Kidney (tissue), 14 donors: ENCODE data around the gene ESPNL. TPM values are rescaled to one million over a fixed set of nuclear protein-coding genes. Genes with fewer than 3 reads are reported as not detected.

Source experiments
- DNase-seq, 5 donors: peaks; one replicate each; pipeline ENCODE4 v3.0.0-alpha.2; 2013 to 2020
- FAIRE-seq: peaks from 2 replicates; lab custom pipeline; 2012; peaks lifted over from hg19 to GRCh38; lab: Jason Lieb, UNC
- H3K27ac ChIP-seq, 2 donors: one replicate each; pipeline ENCODE4 v1.7.0; 2013; ENCODE audit warnings: low read depth in 2 of 2, low read length in 2 of 2, inconsistent platforms in 1 of 2
- H3K27me3 ChIP-seq: one replicate; pipeline ENCODE4 v1.7.1; 2013; ENCODE audit warnings: low read length, inconsistent platforms; ENCODE audit not compliant: control insufficient read depth, insufficient read depth
- H3K36me3 ChIP-seq, 3 donors: one replicate each; pipeline versions ENCODE4 v1.7.0 to v1.7.1; 2013; ENCODE audit warnings: low read length in 3 of 3, control low read depth in 1 of 3, inconsistent platforms in 1 of 3; ENCODE audit not compliant: insufficient read depth in 3 of 3, control insufficient read depth in 2 of 3
- H3K4me1 ChIP-seq, 3 donors: one replicate each; pipeline versions ENCODE4 v1.7.0 to v1.7.1; 2013; ENCODE audit warnings: low read length in 3 of 3, inconsistent platforms in 1 of 3, low read depth in 1 of 3; ENCODE audit not compliant: control insufficient read depth in 2 of 3, insufficient read depth in 2 of 3
- H3K4me3 ChIP-seq, 3 donors: one replicate each; pipeline versions ENCODE4 v1.7.0 to v1.8.1; 2013; ENCODE audit warnings: low read length in 3 of 3, control low read depth in 1 of 3, inconsistent platforms in 1 of 3
- H3K9ac ChIP-seq, 3 donors: one replicate each; pipeline versions ENCODE4 v1.7.0 to v1.7.1; 2013; ENCODE audit warnings: low read length in 3 of 3, control low read depth in 1 of 3, inconsistent platforms in 1 of 3
- H3K9me3 ChIP-seq, 3 donors: one replicate each; pipeline versions ENCODE4 v1.7.0 to v1.7.1; 2013; ENCODE audit warnings: low read length in 3 of 3, control low read depth in 1 of 3, inconsistent platforms in 1 of 3; ENCODE audit not compliant: control insufficient read depth in 2 of 3, insufficient read depth in 1 of 3
- intact Hi-C: fragments of 100-400 bp; cut with DNase I; formaldehyde crosslinking; loops from one replicate; pipeline ENCODE4 v1.11.1; 2022
- polyA plus RNA-seq: library from polyadenylated mRNA; stranded (reverse); fragments of 350-450 nt; fragmentation: Illumina TruSeq; extraction: RNeasy Lipid Tissue Mini Kit (QIAGEN cat#74804); gene quantifications from one replicate; pipeline ENCODE4 v1.2.3, GENCODE V29; 2014; ENCODE audit warnings: low read depth, low replicate concordance; ENCODE audit not compliant: insufficient read depth
- total RNA-seq: library from RNA; stranded (reverse); fragmentation: NEBNext Ultra II Directional; extraction: Animal tissue kit (Norgen Biotek cat#: 25700); gene quantifications from one replicate; pipeline ENCODE4 v1.2.1, GENCODE V29; 2021
- TF ChIP-seq, protein P1 (sequence below): IDR thresholded peaks from 3 replicates; pipeline ENCODE4 v1.5.1; 2012; ENCODE audit warnings: mild to moderate bottlenecking, moderate library complexity, borderline replicate concordance; ENCODE audit not compliant: insufficient read depth; ENCODE audit errors: extremely low read depth
- donor health status: control.
- donor health status: control.
- donor health status: control.
- donor health status: control.
- donor health status: control.
- donor health status: DM: yes; HTN: yes; CAD: no.
- donor health status: Normal renal cell carcinoma (clear cell type).

The ESPNL gene
- total and polyA plus RNA-seq, 2 donors from 2014 or later = 0.28 to 2.7 TPM

DNA sequence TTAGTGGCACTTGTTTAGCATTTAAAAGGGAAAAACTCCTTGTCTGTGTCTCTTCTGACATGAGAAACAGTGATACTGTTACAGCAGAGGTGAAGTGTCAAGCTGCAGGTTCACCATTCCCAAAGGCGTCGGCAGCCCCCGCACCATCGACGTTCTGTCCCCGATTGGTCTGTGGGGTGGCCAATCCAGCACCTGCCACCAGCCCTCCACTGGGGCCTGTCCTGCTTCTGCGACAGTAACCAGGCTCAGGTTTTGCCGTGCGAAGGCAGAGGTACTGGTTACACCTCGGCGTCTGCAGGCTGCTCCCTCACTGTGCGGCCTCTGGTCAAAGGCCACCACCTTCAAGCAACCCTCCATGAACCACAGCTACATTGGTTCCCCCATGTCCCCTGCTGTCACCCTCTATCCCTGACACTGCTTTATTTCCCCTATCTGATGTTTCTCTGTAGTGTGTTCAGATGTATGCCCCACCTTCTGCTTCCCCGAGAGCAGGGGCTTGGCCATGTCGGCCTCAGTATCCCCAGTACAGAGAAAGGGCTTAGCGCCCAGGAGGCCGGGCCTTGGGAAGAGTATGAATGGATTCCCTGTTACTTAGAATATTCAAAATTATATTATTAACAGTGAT is 8.6 kb upstream of the ESPNL start:
- Histone ChIP-seq H3K9me3 (no peaks in the 10 kb centered on the region), H3K9ac (no peak overlapping the region), H3K27me3 (no peaks in the 10 kb centered on the region), H3K27ac (no peak overlapping the region), H3K4me3 (no peak overlapping the region), H3K36me3 (peaks cover 0 to 3% (median 2%) of the 10 kb centered on the region in 3 donors), H3K4me1 (no peaks in the 10 kb centered on the region)
- FAIRE-seq (no peak), DNase-seq (no peak)
- intact Hi-C loops = no loop called here
- TF ChIP-seq, protein P1, sequence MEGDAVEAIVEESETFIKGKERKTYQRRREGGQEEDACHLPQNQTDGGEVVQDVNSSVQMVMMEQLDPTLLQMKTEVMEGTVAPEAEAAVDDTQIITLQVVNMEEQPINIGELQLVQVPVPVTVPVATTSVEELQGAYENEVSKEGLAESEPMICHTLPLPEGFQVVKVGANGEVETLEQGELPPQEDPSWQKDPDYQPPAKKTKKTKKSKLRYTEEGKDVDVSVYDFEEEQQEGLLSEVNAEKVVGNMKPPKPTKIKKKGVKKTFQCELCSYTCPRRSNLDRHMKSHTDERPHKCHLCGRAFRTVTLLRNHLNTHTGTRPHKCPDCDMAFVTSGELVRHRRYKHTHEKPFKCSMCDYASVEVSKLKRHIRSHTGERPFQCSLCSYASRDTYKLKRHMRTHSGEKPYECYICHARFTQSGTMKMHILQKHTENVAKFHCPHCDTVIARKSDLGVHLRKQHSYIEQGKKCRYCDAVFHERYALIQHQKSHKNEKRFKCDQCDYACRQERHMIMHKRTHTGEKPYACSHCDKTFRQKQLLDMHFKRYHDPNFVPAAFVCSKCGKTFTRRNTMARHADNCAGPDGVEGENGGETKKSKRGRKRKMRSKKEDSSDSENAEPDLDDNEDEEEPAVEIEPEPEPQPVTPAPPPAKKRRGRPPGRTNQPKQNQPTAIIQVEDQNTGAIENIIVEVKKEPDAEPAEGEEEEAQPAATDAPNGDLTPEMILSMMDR = no peak

DNA sequence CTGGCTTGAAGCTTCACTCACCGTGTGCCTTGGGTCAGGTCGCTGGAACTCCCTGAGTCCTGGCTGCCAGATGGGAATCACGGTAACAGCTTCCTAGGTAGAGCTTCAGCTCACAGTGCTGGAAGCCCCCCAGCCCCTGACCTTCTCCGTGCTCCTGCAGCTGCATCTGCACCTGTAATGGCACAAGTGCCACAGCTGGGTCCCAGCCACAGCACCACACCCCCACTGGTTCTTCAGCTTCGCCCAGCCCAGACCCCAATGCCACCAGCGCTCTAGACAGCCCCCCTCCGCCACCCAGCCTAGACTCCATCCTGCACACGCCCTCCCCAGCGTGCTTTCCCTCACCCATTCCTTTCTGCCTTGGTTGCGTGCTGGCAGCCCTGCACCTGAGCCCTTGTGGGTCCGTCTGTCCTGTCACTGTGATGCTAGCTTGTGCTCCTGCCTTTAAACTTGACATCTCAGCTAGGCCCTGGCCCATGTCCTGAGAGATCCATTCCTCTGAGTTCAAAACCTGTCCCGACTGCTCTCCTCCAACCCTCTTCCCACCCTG is 7.6 kb upstream of the ESPNL start:
- Histone ChIP-seq H3K4me3 (no peak overlapping the region), H3K27ac (no peak overlapping the region), H3K27me3 (no peaks in the 10 kb centered on the region), H3K9ac (no peak overlapping the region), H3K9me3 (no peaks in the 10 kb centered on the region), H3K36me3 (peaks cover 0 to 3% (median 2%) of the 10 kb centered on the region in 3 donors), H3K4me1 (no peaks in the 10 kb centered on the region)
- DNase-seq = no peak
- TF ChIP-seq, protein P1 = no peak
- no peak for FAIRE-seq
- intact Hi-C loops = no loop called here

DNA sequence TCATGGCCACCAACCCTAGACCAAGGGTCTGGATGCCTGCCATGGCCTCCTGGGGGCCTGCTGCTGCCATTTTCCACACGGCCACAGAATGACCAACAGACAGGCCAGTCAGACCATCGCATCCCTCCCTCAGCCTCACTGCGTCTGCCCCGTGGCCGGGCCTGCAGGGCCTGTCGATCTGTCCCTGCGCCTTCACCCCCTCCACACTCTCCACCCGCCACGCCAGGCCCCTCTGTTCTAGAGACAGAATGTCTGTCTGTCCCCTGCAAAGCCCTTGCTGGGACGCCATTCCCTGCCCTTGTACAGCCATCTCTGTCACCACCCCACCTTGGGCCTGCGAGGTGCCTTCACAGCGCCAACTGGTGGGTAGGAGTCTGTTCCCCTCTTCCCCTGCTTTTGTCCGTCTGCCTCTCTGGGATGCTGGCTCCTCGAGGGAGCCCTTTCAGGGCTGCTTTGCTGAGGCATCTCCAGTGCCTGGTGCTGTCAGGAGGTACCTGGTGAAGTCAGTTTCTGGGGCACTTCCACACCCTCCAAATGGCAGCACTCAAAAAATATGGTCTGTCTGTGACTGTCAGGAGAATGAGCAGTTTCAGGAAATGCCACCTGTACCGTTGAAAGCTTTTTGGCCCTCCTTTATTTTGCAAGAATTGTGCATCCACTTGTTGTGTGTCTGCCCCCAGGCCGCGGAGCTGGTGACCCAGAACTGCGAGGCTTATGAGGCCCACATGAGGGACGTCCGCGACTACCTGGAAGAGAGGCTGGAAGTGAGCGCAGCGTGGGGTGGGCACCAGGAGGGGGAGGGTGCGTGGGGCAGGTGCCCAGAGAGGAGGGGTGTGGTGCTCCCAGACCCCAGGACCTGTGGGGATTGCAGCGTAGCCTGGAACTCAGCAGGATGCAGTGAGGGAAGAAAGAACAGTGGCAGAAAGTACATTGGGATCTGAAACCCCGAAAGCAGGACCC is 6.7 kb upstream of the ESPNL start:
- intact Hi-C loops = no loop called here
- FAIRE-seq (no peak), DNase-seq (peak in 1 of 5 donors; percentile 65)
- H3K9me3 ChIP-seq = no peaks in the 10 kb centered on the region
- no peak overlapping the region for H3K27ac ChIP-seq
- no peak overlapping the region for H3K4me3 ChIP-seq
- H3K4me1 ChIP-seq = no peaks in the 10 kb centered on the region
- no peaks in the 10 kb centered on the region for H3K27me3 ChIP-seq
- H3K9ac ChIP-seq = no peak overlapping the region
- peaks cover 0 to 3% (median 2%) of the 10 kb centered on the region in 3 donors for H3K36me3 ChIP-seq
- TF ChIP-seq, protein P1 = no peak
